KMS-11 (cell line): ENCODE measurements around the gene GPR139.

ENCODE experiments used
- H2AFZ ChIP-seq: fragments of 200-600 bp; sonication (generic); 2 replicates; pipeline ENCODE4 v1.6.1; 2016; ENCODE audit warnings: antibody characterized with exemption, mixed run types, low read depth
- H3K27ac ChIP-seq: fragments of 200-600 bp; sonication (generic); 2 replicates; pipeline ENCODE4 v1.6.1; 2016; ENCODE audit warnings: mild to moderate bottlenecking, mixed run types
- H3K27me3 ChIP-seq: fragments of 200-600 bp; sonication (generic); 2 replicates; pipeline ENCODE4 v1.6.1; 2017; ENCODE audit warnings: mild to moderate bottlenecking, low read depth, mixed run types, moderate library complexity; ENCODE audit not compliant: insufficient read depth
- H3K36me3 ChIP-seq: fragments of 200-600 bp; sonication (generic); 2 replicates; pipeline ENCODE4 v1.6.1; 2017; ENCODE audit warnings: mild to moderate bottlenecking, mixed run types; ENCODE audit not compliant: insufficient read depth
- H3K4me1 ChIP-seq: fragments of 200-600 bp; sonication (generic); 2 replicates; pipeline ENCODE4 v1.6.1; 2016; ENCODE audit warnings: mild to moderate bottlenecking, low read depth, mixed run types; ENCODE audit not compliant: poor library complexity, severe bottlenecking
- H3K4me2 ChIP-seq: fragments of 200-600 bp; sonication (generic); 2 replicates; pipeline ENCODE4 v1.7.0; 2016; ENCODE audit warnings: mild to moderate bottlenecking, mixed run types
- H3K4me3 ChIP-seq: fragments of 200-600 bp; sonication (generic); IDR thresholded peaks from 2 replicates; pipeline ENCODE4 v1.6.1; 2017; ENCODE audit warnings: low read depth, low read length, mixed read lengths; ENCODE audit not compliant: insufficient read depth
- H3K79me2 ChIP-seq: fragments of 200-600 bp; sonication (generic); 2 replicates; pipeline ENCODE4 v1.6.1; 2016; ENCODE audit warnings: low read depth, mixed run types; ENCODE audit not compliant: insufficient read depth
- H3K9ac ChIP-seq: fragments of 200-600 bp; sonication (generic); 2 replicates; pipeline ENCODE4 v1.6.1; 2016; ENCODE audit warnings: mild to moderate bottlenecking, mixed run types
- H4K20me1 ChIP-seq: fragments of 200-600 bp; sonication (generic); 2 replicates; pipeline ENCODE4 v1.6.1; 2016; ENCODE audit warnings: mild to moderate bottlenecking, mixed run types; ENCODE audit not compliant: insufficient read depth
- CTCF ChIP-seq: fragments of 200-600 bp; sonication (generic); conservative IDR thresholded peaks from 2 replicates; pipeline ENCODE4 v1.6.1; 2017; ENCODE audit warnings: low read depth, mild to moderate bottlenecking, antibody characterized with exemption, low read length, moderate library complexity, mixed read lengths

GPR139 gene

GRCh38 chr16:20073203-20074098, at the start of gene GPR139:
TSS of gene GPR139 (minus strand) at chr16:20073890. CDS start at chr16:20073616, 274 bp downstream.
- Histone ChIP-seq H2AFZ (no peak within 1 kb of the TSS), H3K79me2 (no peaks in the 10 kb centered on the region), H3K36me3 (no peaks in the 10 kb centered on the region), H3K27me3 (no peaks in the 10 kb centered on the region), H3K4me1 (no peaks in the 10 kb centered on the region), H3K4me3 (no peak within 1 kb of the TSS), H3K4me2 (no peak within 1 kb of the TSS), H3K9ac (no peak within 1 kb of the TSS), H3K27ac (no peak within 1 kb of the TSS), H4K20me1 (no peaks in the 10 kb centered on the region)
- no peak for TF ChIP-seq CTCF

DNA sequence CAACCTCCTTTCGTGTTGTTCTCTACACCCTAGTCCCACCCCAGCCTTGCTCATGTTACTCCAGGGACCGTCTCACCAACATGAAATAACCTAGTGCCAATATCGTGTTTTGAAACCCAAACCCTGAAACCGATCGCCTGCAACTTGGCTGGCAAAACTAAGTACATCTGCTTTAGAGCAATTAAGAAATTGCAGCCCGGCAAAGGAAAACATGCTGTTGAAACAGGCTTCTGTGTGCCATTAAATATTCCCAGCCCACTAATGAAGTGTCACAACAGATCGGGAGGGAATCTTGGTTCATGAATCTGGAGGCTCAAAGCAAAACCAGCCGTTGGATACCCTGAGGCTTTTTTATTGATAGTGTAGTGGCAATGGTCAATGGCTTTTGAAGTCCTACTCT, 48.3 kb upstream of the GPR139 start:
- H2AFZ ChIP-seq, result no peak overlapping the region
- no peaks in the 10 kb centered on the region for H3K79me2 ChIP-seq
- H3K36me3 ChIP-seq, result no peaks in the 10 kb centered on the region
- no peak overlapping the region for H3K27ac ChIP-seq
- no peak for TF ChIP-seq CTCF
- no peaks in the 10 kb centered on the region for H3K27me3 ChIP-seq
- no peaks in the 10 kb centered on the region for H3K4me1 ChIP-seq
- no peak overlapping the region for H3K4me3 ChIP-seq
- no peak overlapping the region for H3K9ac ChIP-seq
- no peak overlapping the region for H3K4me2 ChIP-seq
- H4K20me1 ChIP-seq, result no peaks in the 10 kb centered on the region

DNA sequence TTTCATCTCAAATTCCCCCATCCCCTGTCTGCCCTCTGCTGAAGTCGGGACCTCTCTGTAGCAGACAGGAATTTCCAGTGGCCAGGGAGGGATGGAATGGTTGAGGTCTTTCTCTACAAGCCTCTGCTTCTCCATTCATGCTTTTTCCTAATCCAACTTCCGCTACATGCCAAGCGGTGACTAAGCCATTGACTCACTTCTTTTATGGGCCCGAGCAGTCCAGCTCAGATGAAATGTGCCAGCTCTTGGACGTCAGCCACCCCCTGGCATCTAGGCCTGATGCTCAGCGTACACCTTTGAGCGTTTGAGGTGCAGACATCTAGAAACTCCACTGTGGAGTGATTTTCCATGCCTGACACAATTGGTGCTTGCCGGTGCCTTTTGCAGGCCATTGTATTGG, 40.7 kb upstream of the GPR139 start:
- Histone ChIP-seq H4K20me1 (no peaks in the 10 kb centered on the region), H3K36me3 (no peaks in the 10 kb centered on the region), H3K4me2 (no peak overlapping the region), H3K4me1 (no peaks in the 10 kb centered on the region), H3K27ac (no peak overlapping the region), H3K27me3 (no peaks in the 10 kb centered on the region), H3K9ac (no peak overlapping the region), H2AFZ (no peak overlapping the region), H3K4me3 (no peak overlapping the region), H3K79me2 (no peaks in the 10 kb centered on the region)
- TF ChIP-seq CTCF, result no peak

- Histone ChIP-seq H3K9ac (no peak overlapping the region), H3K36me3 (no peaks in the 10 kb centered on the region), H3K4me2 (no peak overlapping the region), H3K27ac (no peak overlapping the region), H3K4me3 (no peak overlapping the region), H4K20me1 (no peaks in the 10 kb centered on the region), H2AFZ (no peak overlapping the region), H3K4me1 (no peaks in the 10 kb centered on the region), H3K79me2 (no peaks in the 10 kb centered on the region), H3K27me3 (no peaks in the 10 kb centered on the region)
- TF ChIP-seq CTCF, result no peak
Observed at GRCh38 chr16:20111143-20111542, 37.5 kb upstream of the GPR139 start.
